H54 (cell line): Measurements from ENCODE around the gene ROBO2.

Experiments
- DNase-seq: peaks from one replicate; pipeline ENCODE4 v3.0.0; 2011; ENCODE audit warnings: low spot score, mixed read lengths; ENCODE audit not compliant: insufficient read length
- FAIRE-seq: peaks from 3 replicates; lab custom pipeline; 2011; peaks lifted over from hg19 to GRCh38; lab: Jason Lieb, UNC
- POLR2A ChIP-seq: IDR thresholded peaks from 2 replicates; pipeline ENCODE4 v1.6.1; 2011; ENCODE audit warnings: low read depth, mild to moderate bottlenecking, low read length

ROBO2 gene

GRCh38 chr3:77102951-77103769 lies 63.3 kb downstream of the ROBO2 start:
- FAIRE-seq (no peak), DNase-seq (no peak)
- TF ChIP-seq POLR2A, result no peak

GRCh38 chr3:77122652-77123051 lies 82.8 kb downstream of the ROBO2 start:
- FAIRE-seq (no peak), DNase-seq (no peak)
- TF ChIP-seq POLR2A, result no peak

GRCh38 chr3:77125966-77126365 lies 86.1 kb downstream of the ROBO2 start:
- DNase-seq (no peak), FAIRE-seq (no peak)
- no peak for TF ChIP-seq POLR2A

GRCh38 chr3:77134769-77135168 lies 94.9 kb downstream of the ROBO2 start:
- DNase-seq, result no peak
- TF ChIP-seq POLR2A, result no peak

GRCh38 chr3:77137559-77137958 lies 97.7 kb downstream of the ROBO2 start:
- no peak for FAIRE-seq

More at GRCh38 chr3:77134769-77135168, 94.9 kb downstream of the ROBO2 start:
- FAIRE-seq, result no peak

GRCh38 chr3:77139624-77140023 lies 99.7 kb downstream of the ROBO2 start:
- FAIRE-seq (no peak), DNase-seq (no peak)

More at GRCh38 chr3:77137559-77137958, 97.7 kb downstream of the ROBO2 start:
- TF ChIP-seq POLR2A, result no peak
- no peak for DNase-seq

GRCh38 chr3:77141423-77141822 lies 101.5 kb downstream of the ROBO2 start:
- DNase-seq (no peak), FAIRE-seq (no peak)
- no peak for TF ChIP-seq POLR2A

More at GRCh38 chr3:77139624-77140023, 99.7 kb downstream of the ROBO2 start:
- no peak for TF ChIP-seq POLR2A

- no peak for DNase-seq
- TF ChIP-seq POLR2A, result no peak
- no peak for FAIRE-seq
These were observed 102.7 kb downstream of the ROBO2 start for GRCh38 chr3:77142578-77142977.

GRCh38 chr3:77146004-77146403 lies 106.1 kb downstream of the ROBO2 start:
- TF ChIP-seq POLR2A, result no peak
- FAIRE-seq, result no peak

GRCh38 chr3:77147836-77148578 lies 108.1 kb downstream of the ROBO2 start:
- DNase-seq (no peak), FAIRE-seq (no peak)
- no peak for TF ChIP-seq POLR2A

More at GRCh38 chr3:77146004-77146403, 106.1 kb downstream of the ROBO2 start:
- DNase-seq, result no peak

GRCh38 chr3:77149382-77149781 lies 109.5 kb downstream of the ROBO2 start:
- TF ChIP-seq POLR2A, result no peak
- no peak for FAIRE-seq
- DNase-seq, result no peak

- DNase-seq (no peak), FAIRE-seq (no peak)
- TF ChIP-seq POLR2A, result no peak
These were observed 110.1 kb downstream of the ROBO2 start for GRCh38 chr3:77150028-77150427.

- no peak for DNase-seq
- TF ChIP-seq POLR2A, result no peak
- no peak for FAIRE-seq
These were observed 110.9 kb downstream of the ROBO2 start for GRCh38 chr3:77150759-77151158.
